ENCODE data around the gene LARGE1.

The LARGE1 gene

DNA sequence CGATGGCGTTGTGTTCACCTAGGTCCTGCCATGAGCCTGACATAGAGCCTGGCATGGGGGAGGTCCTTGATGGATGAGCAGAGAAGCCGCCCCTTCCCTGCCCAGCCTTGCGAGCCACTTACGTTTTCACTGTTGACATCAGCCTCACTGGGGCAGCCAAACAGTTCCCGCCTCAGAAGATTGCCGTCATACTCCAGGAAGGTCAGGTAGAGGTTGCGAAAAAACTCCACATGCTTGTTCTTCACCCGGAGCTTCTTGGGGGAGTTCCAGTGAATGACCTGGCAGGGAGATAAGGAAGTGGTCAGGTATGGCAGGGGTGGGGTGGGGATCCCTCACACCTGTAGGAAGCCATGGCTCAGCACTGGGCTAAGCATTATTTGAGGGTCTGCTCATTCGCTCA, 582.8 kb downstream of the LARGE1 start:
- DNase-seq, result no peak

- DNase-seq, result no peak
Observed at GRCh38 chr22:33335611-33336279, 584.5 kb downstream of the LARGE1 start.

DNA sequence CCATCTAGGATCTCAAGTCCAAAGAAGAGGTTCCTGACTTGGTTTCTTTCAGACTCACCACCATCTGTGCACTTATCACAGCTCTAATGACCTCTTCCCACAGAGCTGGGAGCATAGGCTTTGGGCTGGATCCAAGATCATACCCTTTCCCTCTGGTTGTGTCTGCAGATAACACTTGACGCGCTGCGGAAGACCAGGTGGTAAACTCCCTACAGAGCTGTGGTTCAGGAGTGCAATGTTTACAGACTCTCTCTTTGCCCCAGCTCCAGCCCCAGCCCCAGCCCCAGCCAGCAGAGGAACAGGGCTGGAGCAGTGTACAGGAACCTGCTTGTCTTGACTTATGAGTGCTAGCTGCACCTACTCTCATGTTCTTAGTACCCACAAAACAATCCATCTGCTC, 587.7 kb downstream of the LARGE1 start:
- no peak for DNase-seq

DNA sequence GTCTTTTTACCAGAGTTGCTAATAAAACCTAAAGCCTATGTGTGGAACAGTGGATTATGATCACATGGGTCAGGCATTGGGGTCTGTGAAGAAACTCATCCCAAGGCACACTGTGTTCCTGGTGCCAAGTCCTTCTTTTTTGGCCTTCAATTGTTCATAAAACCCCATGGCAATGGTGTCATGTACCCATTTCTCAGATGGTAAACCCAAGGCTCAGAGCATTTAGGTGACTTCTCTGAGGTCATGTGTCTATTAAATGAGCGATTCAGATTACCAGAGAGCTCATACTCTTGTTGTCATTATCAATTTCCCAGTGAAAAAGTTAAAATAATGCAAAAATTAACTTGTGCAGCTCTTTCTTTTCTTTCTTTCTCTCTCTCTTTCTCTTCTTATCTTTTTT, 589.3 kb downstream of the LARGE1 start:
- DNase-seq, result no peak

- no peak for DNase-seq
Observed at GRCh38 chr22:33330534-33330933, 589.7 kb downstream of the LARGE1 start.

- no peak for DNase-seq
Observed at GRCh38 chr22:33329398-33329797, 590.9 kb downstream of the LARGE1 start.

- no peak for DNase-seq
Observed at GRCh38 chr22:33328789-33329296, 591.4 kb downstream of the LARGE1 start.

DNA sequence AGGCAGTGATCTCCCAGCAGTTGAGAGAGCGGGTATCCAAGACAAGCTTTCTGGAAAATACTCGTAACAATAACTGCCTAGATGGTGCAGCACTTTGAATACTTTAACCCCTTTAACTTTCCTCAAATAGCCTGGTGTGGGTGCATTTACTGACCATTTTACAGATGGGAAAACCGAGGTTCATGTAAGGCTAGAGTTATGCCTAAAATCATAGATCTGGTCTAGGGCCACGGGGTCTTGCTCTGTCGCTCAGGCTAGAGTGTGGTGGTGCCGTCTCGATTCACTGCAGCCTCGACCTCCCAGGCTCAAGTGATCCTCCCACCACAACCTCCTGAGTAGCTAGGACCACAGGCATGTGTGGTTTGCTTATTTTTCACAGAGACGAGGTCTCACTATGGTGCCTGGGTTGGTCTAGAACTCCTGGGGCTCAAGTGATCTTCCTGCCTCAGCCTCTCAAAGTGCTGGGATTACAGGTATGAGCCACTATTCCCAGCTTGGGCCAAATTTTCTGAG, 592.9 kb downstream of the LARGE1 start:
- DNase-seq, result no peak

DNA sequence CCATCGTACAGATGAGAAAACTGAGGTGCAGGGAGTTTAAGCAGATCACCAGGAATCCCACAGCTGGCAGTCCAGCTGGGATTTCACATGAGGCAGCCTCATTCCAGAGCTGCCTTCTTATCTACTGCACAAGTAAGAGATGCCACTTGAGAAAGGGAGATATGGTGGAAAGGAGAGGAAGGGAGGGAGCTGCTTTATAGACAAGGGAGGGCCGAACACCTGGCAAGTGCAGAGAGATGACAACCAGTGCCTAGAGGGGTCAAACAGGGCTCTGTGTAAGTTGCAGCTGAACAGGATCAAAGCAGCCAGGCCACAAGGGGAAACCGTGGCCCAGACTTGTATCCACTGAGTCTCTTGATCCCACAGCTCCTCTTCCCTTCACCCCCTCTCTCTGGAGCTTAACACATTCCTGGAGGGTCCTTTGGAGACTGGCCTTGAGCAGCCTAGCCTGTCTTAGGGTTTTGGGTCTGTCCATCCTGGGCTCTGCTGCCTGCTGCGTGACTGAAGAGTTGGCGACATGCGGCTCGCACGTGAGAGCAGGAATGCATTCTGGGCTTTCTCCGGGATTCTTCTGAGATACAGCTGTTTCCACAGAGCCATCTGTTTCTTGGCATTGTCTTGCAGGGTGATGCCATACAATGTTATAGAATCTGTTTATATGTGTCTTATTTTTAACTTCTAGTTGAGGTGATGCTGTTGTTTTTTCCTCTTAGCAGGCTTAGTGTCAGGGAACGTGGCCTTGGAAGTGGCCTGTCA, 593.6 kb downstream of the LARGE1 start:
- no peak for DNase-seq

DNA sequence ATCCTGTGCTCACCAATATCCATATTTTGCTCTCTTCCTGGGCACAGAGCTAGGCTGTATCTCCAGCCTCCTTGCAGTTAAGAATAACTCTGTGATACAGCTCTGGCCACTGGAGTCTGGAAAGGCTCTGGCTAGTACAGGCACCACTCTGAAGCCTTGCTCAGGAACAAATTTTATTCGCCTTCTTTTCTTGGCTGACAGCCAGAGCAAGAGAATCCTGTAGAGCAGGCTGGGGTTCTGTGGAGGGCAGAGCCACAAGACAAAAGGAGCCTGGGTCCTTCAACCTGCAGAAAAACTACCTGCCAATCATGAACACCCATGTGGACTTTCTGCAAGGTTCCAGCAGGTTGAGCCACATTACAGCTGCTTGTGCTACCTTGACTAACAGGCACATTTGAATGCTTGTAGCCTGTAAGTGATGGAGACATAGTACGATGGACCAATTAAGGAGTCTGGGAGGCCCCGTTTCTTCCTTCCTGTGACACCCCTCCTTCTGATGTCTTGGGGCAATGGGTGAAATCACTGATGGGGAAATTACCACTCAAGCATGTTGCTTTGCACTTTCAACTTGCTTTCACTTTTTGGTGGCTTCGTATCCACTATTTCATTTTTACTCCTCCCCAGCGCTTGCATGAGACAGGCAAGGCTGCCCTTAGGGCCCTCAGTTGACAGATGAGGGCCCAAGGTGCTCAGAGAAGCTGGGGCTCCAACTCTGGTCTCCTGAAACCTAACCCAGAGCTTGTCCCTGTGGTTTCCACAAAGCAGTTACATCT, 594.9 kb downstream of the LARGE1 start:
- DNase-seq, result no peak

GRCh38 chr22:33324228-33324627, 596.0 kb downstream of the LARGE1 start:
- DNase-seq, result no peak

- DNase-seq, result no peak
Observed at GRCh38 chr22:33321466-33321865, 598.8 kb downstream of the LARGE1 start.

DNA sequence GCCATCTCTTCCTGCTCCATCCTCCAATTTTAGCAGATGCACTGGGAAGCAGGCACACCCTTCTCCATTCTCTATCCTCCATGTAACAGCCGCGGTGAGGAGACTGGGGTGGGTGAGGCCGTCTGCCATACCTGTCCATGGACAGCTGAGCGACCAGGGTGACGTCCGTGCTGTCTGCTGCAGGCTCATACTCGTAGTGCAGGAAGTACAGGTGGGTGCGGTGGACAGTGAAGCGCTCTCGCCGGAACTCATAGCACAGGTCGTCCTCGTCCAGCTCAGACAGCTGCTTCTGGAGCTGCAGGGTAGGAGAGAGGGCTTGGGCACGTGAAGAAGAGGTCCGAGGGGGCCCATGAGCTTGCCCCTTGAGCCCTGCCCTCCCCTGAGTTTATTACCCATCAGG, 604.3 kb downstream of the LARGE1 start:
- no peak for DNase-seq

DNA sequence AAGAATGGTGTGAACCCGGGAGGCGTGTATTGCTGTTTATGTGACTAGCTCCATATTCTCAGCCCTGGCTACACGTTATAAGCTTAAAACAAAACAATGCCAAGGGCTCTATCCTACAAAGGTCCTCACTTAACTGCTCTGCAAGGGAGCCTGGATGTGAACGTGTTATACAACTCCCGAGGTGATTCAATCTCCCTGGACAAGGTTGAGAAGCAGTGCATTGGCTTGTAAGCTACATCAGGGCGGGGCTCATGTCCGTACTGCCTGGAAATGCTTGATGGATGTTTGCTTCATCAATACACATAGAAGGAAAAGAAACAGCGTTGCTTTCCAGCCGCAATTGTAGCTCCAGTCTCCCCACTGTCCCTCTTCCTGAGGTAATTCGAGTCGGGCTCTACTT, 605.2 kb downstream of the LARGE1 start:
- DNase-seq, result no peak

DNA sequence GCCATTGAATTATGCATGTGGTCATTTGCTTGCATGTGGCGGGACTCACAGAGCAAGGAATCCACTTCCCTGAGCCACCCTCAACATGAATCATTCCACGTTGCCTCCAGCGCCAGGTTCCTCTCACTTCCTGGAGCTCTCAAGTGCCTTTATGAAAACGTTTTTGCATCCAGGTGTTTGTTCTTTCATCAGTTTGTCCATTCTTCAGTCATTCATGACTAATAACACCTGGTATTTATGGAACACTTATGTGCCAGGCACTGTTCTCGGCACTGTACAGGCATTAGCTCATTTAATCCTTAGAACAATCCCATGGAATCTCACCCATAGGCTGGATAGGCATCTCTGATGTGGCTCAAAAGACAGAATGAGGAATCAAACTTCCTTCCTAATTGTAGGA, 606.0 kb downstream of the LARGE1 start:
- no peak for DNase-seq

DNA sequence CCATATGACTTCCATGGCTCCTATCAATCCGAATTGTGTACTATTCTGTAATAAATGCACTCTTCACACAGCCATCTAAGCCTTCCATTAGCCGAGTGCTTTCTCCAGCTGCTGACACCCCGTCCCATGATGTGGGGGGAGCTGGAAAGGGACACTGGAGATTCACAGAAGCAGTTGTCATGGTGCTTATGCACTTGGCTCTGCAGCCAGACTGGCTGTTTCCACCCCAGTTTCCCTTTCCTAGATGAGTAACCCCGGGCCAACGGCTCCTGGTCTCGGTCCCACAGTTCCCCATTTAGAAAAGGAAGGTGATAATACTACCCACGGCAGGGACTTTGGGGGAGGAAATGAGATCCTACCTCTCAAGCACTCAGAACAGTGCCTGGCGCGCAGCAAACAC, 617.2 kb downstream of the LARGE1 start:
- no peak for DNase-seq

DNA sequence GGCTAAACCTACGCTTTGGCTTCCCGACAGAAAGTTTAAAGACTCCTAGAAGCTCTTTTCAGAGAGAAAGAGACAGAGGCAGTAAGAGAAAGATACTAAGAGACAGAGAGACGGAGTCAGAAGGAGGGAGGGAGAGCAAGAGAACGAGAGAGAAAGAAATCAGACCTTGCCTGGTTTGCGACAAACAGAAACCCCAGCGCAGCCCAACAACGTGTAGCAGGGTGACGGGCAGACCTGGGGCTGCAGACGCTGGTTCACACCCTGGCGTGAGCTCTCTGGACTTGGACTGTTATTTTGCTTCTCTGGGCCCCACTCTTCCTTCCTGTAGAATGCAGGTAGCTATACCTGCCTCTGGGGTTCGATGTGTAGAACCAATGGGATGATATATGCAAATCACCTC, 617.7 kb downstream of the LARGE1 start:
- DNase-seq, result no peak

DNA sequence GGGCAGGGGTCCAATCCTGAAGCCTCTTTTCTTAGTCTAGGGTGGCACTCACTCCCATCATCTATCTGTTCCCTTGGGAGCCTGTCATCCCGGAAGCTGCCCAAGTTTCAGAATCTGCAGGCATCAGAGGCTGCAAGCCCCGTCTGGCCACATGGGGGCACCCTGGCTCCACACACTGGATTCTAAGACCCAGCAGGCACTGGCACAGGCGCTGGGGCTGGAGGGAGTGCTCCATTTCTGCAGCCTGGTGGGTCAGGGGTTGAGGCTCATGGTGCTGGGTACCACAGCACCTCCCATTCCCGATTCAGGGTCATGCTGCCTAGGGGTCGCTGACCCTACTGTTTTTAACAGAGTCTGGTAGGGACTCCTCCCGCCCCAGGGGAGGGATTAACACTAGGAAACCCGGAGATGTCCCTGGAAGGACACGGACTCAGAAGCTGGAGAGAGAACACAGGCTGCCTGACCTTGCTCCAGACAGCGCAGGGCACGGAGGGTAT, 618.2 kb downstream of the LARGE1 start:
- peak in 1 of 2 experiments; percentile 17 for DNase-seq

- DNase-seq, result no peak
Observed at GRCh38 chr22:33300165-33300564, 620.1 kb downstream of the LARGE1 start.

- no peak for DNase-seq
Observed at GRCh38 chr22:33299245-33299956, 620.9 kb downstream of the LARGE1 start.

GRCh38 chr22:33296941-33297340, 623.3 kb downstream of the LARGE1 start:
- DNase-seq, result no peak

DNA sequence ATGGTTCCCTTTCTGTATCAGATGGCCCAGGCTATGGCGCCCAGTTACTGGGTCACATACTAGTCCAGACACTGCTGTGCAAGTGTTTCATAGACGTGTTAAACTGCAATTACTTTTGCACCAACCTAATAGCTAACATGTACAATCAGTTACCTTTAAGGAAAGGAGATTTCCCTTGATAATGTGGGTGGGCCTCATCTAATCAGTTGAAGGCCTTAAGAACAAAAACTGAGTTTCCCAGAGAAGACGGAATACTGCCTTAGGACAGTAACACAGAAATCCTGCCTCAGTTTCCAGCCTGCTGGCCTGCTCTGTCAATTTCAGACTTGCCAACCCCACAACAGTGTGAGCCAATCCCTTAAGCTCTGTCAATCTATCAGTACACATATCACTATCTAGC, 632.2 kb downstream of the LARGE1 start:
- DNase-seq, result no peak

DNA sequence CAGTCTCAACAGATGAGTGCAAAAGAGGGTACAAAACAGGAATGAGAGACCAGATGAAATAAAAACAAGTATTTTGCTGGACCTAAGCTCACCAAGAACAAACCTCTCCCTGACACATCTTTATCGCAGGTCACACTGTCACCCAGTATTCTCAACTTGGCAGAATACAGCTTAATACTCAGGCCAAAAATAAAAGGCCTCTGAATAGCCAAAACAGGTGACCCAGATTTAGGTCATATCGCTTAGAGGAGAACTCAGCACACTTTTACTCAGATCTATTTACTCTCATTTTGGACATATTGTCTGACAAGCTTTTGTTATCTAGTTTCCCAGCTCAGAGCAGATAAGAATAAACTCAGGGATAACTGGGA, 645.2 kb downstream of the LARGE1 start:
- peak in 1 of 2 experiments; percentile 22 for DNase-seq
